SK-N-SH treated with all-trans-retinoic acid at 6 μM for 48 hours (cell line): ENCODE data around the gene GLRA1.

Source experiments
- ARNTL ChIP-seq: fragments of 450-650 bp; formaldehyde crosslinking; IDR thresholded peaks from 2 replicates; pipeline ENCODE4 v1.5.0; 2020; ENCODE audit warnings: low read depth, mild to moderate bottlenecking, moderate library complexity, borderline replicate concordance
- PATZ1 ChIP-seq: fragments of 250-450 bp; sonication (Bioruptor Pico); IDR thresholded peaks from 2 replicates; pipeline ENCODE4 v1.8.0; 2020; ENCODE audit warnings: mild to moderate bottlenecking, moderate library complexity, borderline replicate concordance
- SNAI2 ChIP-seq: fragments of 250-450 bp; sonication (Bioruptor Pico); IDR thresholded peaks from 2 replicates; pipeline ENCODE4 v1.5.0; 2020; ENCODE audit warnings: mild to moderate bottlenecking, moderate library complexity
- ZC3H10 ChIP-seq: fragments of 250-450 bp; sonication (Bioruptor Pico); IDR thresholded peaks from 2 replicates; pipeline ENCODE4 v1.5.1; 2021; ENCODE audit warnings: mild to moderate bottlenecking, moderate library complexity
- ZFP3 ChIP-seq: fragments of 250-450 bp; sonication (Bioruptor Pico); IDR thresholded peaks from 2 replicates; pipeline ENCODE4 v1.5.0; 2020; ENCODE audit warnings: mild to moderate bottlenecking, moderate library complexity
- ZFP30 ChIP-seq: fragments of 450-650 bp; formaldehyde crosslinking; IDR thresholded peaks from 2 replicates; pipeline ENCODE4 v1.5.0; 2022; ENCODE audit warnings: mild to moderate bottlenecking, moderate library complexity
- TF ChIP-seq, protein P1 (sequence below): fragments of 250-450 bp; sonication (Bioruptor Pico); IDR thresholded peaks from 2 replicates; pipeline ENCODE4 v1.5.1; 2020; ENCODE audit warnings: low read depth, mild to moderate bottlenecking, moderate library complexity

GRCh38 chr5:151949113-151949512, 24.5 kb upstream of the GLRA1 start:
- TF ChIP-seq ZFP30 (CRISPR knock-in tag), result no peak
- TF ChIP-seq PATZ1 (CRISPR knock-in tag), result no peak
- TF ChIP-seq ZC3H10, result no peak
- no peak for TF ChIP-seq ARNTL
- TF ChIP-seq ZFP3 (CRISPR knock-in tag), result no peak
- TF ChIP-seq, protein P1, sequence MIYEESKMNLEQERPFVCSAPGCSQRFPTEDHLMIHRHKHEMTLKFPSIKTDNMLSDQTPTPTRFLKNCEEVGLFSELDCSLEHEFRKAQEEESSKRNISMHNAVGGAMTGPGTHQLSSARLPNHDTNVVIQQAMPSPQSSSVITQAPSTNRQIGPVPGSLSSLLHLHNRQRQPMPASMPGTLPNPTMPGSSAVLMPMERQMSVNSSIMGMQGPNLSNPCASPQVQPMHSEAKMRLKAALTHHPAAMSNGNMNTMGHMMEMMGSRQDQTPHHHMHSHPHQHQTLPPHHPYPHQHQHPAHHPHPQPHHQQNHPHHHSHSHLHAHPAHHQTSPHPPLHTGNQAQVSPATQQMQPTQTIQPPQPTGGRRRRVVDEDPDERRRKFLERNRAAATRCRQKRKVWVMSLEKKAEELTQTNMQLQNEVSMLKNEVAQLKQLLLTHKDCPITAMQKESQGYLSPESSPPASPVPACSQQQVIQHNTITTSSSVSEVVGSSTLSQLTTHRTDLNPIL (CRISPR knock-in tag), result no peak
- no peak for TF ChIP-seq SNAI2 (CRISPR knock-in tag)
